Omental fat pad (tissue), 4 donors: ENCODE results near the gene FBXL7. TPM values are rescaled to one million over a fixed set of nuclear protein-coding genes. Genes with fewer than 3 reads are reported as not detected.
A peak's percentile ranks its signal among the peaks of the same experiment; 100 is the strongest.

ENCODE experiments used
- ATAC-seq: fragments of 150-250 bp; one replicate; pipeline ENCODE4 v1.9.1; 2016; ENCODE audit warnings: mild to moderate bottlenecking, moderate library complexity; ENCODE audit not compliant: low FRiP score
- DNase-seq: peaks from one replicate; pipeline ENCODE4 v3.0.0-alpha.2; 2019; ENCODE audit warnings: low spot score
- CTCF ChIP-seq, 3 donors: fragments of 450-650 bp; IDR thresholded peaks; one replicate each; pipeline ENCODE4 v1.5.1; 2016 to 2017; ENCODE audit warnings: antibody characterized with exemption in 3 of 3, mild to moderate bottlenecking in 3 of 3, moderate library complexity in 2 of 3
- total RNA-seq, 4 donors: library from RNA; depleted of rRNA; stranded (reverse); fragments of >200 nt; gene quantifications; one replicate each; pipeline ENCODE4 v1.1.0, GENCODE V29; 2016

The FBXL7 gene
- total RNA-seq, 4 donors from 2014 or later: 9.1 to 47.1 (median 17.1) TPM

- no peak for TF ChIP-seq CTCF (IDR thresholded peaks at IDR 0.05)
- DNase-seq (no peak), ATAC-seq (no peak)
These were observed 137.9 kb downstream of the FBXL7 start for GRCh38 chr5:15637886-15638285.

GRCh38 chr5:15638296-15638695 is 138.3 kb downstream of the FBXL7 start:
- ATAC-seq: no peak
- DNase-seq: no peak
- no peak for TF ChIP-seq CTCF (IDR thresholded peaks at IDR 0.05)

- ATAC-seq: no peak
- TF ChIP-seq CTCF (IDR thresholded peaks at IDR 0.05): no peak
- DNase-seq: no peak
These were observed 139.3 kb downstream of the FBXL7 start for GRCh38 chr5:15639288-15639687.

GRCh38 chr5:15640116-15640515 is 140.1 kb downstream of the FBXL7 start:
- DNase-seq (no peak), ATAC-seq (no peak)
- no peak for TF ChIP-seq CTCF (IDR thresholded peaks at IDR 0.05)

GRCh38 chr5:15643731-15644130 is 143.8 kb downstream of the FBXL7 start:
- no peak for TF ChIP-seq CTCF (IDR thresholded peaks at IDR 0.05)
- ATAC-seq (peak; percentile 45), DNase-seq (no peak)

- TF ChIP-seq CTCF (IDR thresholded peaks at IDR 0.05): no peak
- ATAC-seq (no peak), DNase-seq (no peak)
These were observed 145.6 kb downstream of the FBXL7 start for GRCh38 chr5:15645381-15646160.

GRCh38 chr5:15646371-15646770 is 146.4 kb downstream of the FBXL7 start:
- DNase-seq (no peak), ATAC-seq (no peak)
- TF ChIP-seq CTCF (IDR thresholded peaks at IDR 0.05): no peak
